ENCODE data around the gene NME8. TPM values are rescaled to one million over a fixed set of nuclear protein-coding genes. Genes with fewer than 3 reads are reported as not detected.
A peak's percentile ranks its signal among the peaks of the same experiment; 100 is the strongest.

The NME8 gene
- total and polyA plus RNA-seq, 2 donors: not detected

DNA sequence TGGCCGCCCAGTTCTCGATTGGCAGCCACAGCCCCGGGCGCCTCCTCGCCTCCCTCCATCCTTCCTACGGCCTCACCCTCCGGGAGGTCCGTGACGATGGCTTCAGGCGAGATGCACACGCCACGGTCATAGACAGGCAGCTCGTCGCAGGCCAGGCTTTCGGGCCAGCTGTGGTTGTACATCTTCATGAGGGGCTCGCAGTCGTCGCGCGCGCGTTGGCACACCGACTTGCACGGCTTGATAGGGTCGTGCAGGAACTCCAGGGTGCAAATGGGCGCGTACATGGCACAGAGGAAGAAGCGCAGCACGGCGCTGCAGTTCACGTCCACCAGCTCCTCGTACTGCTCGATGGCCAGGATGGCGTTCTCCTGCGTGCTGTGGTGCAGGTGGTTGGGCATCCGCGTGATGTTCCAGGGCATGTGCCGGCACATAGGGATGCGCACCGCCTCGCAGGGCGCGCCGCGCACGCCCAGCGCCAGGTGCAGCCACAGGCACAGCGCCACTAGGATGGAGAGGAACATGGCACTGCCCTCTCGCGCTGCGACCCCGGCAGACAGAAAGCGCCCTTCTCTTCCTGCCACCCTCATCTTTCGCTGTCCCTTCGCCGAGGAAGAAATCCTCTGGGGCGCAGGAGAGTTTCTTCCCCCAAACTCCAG, 67.7 kb downstream of the NME8 start:
- H3K27ac ChIP-seq (ENCODE audit: low read depth): no peak overlapping the region
- DNase-seq (ENCODE audit: extremely low spot score): no peak

DNA sequence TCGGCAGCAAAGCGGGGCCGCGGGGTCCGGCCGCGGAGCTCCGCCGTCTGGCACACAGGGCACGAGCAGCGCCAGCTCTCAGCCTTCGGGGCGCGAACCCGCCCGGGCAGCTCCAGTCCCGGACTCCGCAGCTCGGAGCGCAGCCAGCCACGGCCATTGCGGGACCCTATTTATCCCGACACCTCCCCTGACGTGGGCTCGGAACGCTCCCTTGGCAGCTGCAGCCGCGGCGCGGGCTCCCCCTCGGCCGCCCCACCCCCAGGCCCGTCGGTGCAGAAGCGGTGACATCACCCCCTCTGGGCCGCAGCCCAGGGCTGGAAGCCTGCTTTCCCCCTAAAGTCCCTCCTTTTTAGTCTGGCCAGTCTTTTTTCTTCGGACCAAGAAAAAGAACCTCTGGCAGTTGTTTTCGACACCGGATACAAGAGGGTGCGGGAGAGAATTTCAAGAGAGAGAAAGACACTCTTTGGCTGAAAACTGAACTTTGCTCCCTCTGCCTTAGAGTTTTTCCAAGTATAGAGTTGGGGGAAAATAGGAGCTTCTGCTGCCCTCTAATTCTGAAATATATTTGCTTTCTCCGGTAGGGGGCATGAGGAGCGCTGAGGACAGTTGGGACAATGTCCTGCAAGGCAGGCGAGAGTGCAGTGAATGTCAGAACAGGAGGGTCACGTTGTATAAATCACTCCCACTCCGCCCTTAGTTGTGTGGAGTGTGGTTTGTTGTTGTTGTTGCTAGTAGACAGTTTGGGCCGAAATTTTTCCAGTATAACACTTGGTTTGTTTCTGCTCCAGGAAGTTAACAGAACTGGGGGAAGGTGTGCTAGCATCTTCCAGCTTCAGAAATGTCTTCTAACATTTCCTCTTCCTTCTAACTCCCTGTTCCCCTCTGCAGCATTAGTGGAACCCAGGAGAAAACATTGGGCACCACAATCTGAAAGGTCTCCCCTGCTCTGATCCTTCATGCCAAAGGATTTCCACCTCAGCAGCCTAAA, 68.6 kb downstream of the NME8 start, which contains the start of gene SFRP4:
TSS of gene SFRP4 (minus strand) at position 145 of the 988 bp plus-strand sequence. CDS start 280 bp downstream, outside the sequence.
- WGBS: under 1% methylated on average over 46 of the region's 46 CpGs
- no peaks in the 10 kb centered on the region for H3K36me3 ChIP-seq (ENCODE audit: insufficient read depth)
- peak within 1 kb of the TSS; percentile 26 for H3K4me3 ChIP-seq (ENCODE audit: low read depth, low read length)
- no peak within 1 kb of the TSS for H3K27ac ChIP-seq (ENCODE audit: low read depth)
- DNase-seq (ENCODE audit: extremely low spot score): no peak
- H3K4me1 ChIP-seq (ENCODE audit: insufficient read depth): peaks cover 1% of the 10 kb centered on the region

More for the DNA sequence above, 67.7 kb downstream of the NME8 start:
- peak overlapping the region; percentile 26 for H3K4me3 ChIP-seq (ENCODE audit: low read depth, low read length)
- no peaks in the 10 kb centered on the region for H3K36me3 ChIP-seq (ENCODE audit: insufficient read depth)
- 5% methylated on average over 57 of the region's 57 CpGs for WGBS
- peaks cover 1% of the 10 kb centered on the region for H3K4me1 ChIP-seq (ENCODE audit: insufficient read depth)

DNA sequence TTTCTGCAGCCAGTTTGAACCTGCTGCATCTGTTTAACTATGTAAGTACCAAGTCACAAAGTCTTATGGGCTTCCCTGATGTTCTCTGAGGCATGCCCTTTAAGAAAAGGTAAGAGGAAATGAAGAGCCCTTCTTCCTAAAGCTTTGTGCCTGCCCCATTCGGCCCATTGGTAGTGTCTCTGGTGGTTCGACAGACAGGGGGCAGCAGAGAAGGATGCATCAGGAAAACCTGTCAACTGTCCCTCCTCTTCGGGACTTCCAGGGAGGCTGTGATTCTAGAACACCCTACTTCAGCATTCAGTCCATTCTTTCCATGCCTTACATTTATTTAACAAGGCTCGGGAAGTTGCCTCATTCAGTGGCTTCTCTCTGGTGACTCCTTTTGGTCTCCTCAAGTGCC, 70.1 kb downstream of the NME8 start:
- no peak for DNase-seq (ENCODE audit: extremely low spot score)
- WGBS: 57% methylated on average over 4 of the region's 4 CpGs
- Histone ChIP-seq H3K4me3 (ENCODE audit: low read depth, low read length) (no peak overlapping the region), H3K4me1 (ENCODE audit: insufficient read depth) (peaks cover 1% of the 10 kb centered on the region), H3K27ac (ENCODE audit: low read depth) (no peak overlapping the region), H3K36me3 (ENCODE audit: insufficient read depth) (no peaks in the 10 kb centered on the region)

DNA sequence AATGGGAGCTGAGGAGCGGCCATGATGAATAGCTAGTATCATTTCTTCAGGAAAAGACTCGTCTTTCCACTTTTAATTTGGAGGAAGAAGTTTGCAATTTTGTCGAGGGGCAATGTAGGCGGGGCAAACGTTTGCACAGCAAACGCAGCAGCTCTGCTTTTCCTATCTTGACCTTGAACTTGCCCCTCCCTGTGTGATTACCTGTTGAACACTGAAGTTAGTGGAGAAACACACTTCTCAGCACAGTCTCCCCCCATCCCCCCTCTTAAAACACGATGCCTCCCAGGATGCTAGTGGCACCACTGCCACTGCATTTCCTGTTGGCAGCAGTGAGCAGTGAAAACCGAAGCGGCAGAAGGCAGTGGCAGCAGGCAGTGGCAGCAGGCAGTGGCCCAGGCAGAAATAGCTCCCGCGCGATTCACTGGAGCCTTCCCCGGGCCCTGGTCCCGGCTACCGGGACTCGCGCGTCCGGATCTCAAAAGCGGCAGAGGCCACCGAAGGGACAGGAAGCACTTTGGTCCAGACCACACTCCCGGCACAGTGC, 72.0 kb downstream of the NME8 start, which contains the start of gene EPDR1:
TSS of gene EPDR1 (plus strand) at position 336 of the 544 bp plus-strand sequence. CDS start 300 bp downstream, outside the sequence.
- DNase-seq (ENCODE audit: extremely low spot score): no peak
- H3K4me1 ChIP-seq (ENCODE audit: insufficient read depth): peaks cover 1% of the 10 kb centered on the region

DNA sequence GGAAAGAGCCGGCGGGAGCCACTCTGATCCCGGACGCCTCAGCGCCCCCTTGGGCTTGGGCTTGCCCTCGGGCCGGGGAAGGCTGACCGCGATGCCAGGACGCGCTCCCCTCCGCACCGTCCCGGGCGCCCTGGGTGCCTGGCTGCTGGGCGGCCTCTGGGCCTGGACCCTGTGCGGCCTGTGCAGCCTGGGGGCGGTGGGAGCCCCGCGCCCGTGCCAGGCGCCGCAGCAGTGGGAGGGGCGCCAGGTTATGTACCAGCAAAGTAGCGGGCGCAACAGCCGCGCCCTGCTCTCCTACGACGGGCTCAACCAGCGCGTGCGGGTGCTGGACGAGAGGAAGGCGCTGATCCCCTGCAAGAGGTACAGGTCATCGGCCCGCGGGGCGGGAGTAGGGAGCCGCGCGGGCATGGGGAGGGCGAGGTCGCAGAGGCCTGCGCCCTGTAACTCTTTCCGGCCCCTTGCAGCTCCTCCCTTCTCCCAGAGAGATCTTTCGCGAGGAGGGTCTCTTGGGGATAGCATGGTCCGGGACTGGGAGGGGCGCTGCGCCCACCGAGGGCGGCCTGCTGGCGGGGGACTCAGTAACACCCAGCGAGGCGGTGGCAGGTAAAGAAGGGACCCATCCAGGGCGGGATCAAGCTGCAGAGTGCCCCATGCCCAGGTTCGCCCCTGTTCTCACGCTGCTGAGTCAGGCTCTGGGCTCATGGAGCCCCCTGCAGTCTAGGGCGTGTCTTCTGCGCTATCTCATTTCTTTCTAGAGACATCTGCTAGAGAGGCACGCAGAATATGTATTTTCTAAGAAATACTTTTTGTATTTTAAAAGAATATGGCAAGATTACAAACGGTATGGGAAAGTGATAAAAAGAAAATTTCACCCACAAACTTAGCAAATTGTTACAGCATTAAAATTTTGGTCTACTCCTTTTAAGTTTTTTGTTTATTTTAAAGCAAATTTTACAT, 72.7 kb downstream of the NME8 start:
- H3K4me3 ChIP-seq (ENCODE audit: low read depth, low read length): peak overlapping the region; percentile 54
- WGBS: 2% methylated on average over 63 of the region's 63 CpGs
- DNase-seq (ENCODE audit: extremely low spot score): no peak
- peaks cover under 1% of the 10 kb centered on the region for H3K36me3 ChIP-seq (ENCODE audit: insufficient read depth)
- H3K27ac ChIP-seq (ENCODE audit: low read depth): no peak overlapping the region
- H3K4me1 ChIP-seq (ENCODE audit: insufficient read depth): peaks cover 1% of the 10 kb centered on the region

More for the DNA sequence above, 72.0 kb downstream of the NME8 start, which contains the start of gene EPDR1:
- Histone ChIP-seq H3K36me3 (ENCODE audit: insufficient read depth) (no peaks in the 10 kb centered on the region), H3K27ac (ENCODE audit: low read depth) (no peak within 1 kb of the TSS), H3K4me3 (ENCODE audit: low read depth, low read length) (peak within 1 kb of the TSS; percentile 54)
- WGBS: 17% methylated on average over 22 of the region's 22 CpGs

DNA sequence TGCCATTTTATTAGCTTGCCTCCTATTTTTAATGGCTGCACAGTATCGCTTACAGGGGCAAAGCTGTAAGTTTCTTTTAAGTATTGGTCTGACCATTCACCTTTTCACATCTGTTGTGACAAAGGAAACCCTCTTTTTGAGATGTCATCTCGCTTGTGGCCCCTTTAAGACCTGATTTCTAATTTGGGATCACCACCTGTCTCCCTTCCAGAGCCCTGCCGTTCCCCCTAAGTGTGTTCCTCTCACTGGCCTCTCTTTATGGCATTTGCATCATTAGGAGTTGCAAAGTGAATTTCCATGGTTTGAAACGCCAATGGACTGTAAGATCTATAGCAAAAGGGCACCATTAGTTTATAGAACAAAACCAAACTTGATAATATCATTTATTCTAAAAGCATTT, 73.5 kb downstream of the NME8 start:
- no peak overlapping the region for H3K4me3 ChIP-seq (ENCODE audit: low read depth, low read length)
- peaks cover 2% of the 10 kb centered on the region for H3K36me3 ChIP-seq (ENCODE audit: insufficient read depth)
- 70% methylated on average over 4 of the region's 4 CpGs for WGBS
- no peaks in the 10 kb centered on the region for H3K4me1 ChIP-seq (ENCODE audit: insufficient read depth)
- no peak overlapping the region for H3K27ac ChIP-seq (ENCODE audit: low read depth)
- DNase-seq (ENCODE audit: extremely low spot score): no peak

DNA sequence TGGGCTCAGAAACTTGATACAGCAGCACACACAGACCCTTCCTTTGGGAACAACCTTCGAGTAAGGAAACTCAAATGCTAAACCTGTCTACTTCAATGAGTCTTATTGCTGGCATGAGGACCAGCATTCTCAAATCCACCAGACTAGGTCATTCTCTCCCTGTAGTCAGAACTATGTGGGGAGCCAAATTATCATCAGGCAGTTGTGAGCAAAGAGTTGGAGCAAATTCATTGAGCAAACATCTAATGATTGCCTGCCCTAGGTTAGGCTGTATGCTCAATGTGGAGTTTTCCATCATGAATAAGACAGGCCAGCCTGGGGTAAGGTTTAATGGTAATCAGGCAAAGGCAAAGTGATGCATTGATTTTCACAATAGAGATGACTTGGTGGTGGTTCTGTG, 75.6 kb downstream of the NME8 start:
- H3K4me1 ChIP-seq (ENCODE audit: insufficient read depth): no peaks in the 10 kb centered on the region
- H3K27ac ChIP-seq (ENCODE audit: low read depth): no peak overlapping the region
- no peak overlapping the region for H3K4me3 ChIP-seq (ENCODE audit: low read depth, low read length)
- H3K36me3 ChIP-seq (ENCODE audit: insufficient read depth): peaks cover 2% of the 10 kb centered on the region
- WGBS: 69% methylated on average over 1 of the region's 1 CpG
- DNase-seq (ENCODE audit: extremely low spot score): no peak

DNA sequence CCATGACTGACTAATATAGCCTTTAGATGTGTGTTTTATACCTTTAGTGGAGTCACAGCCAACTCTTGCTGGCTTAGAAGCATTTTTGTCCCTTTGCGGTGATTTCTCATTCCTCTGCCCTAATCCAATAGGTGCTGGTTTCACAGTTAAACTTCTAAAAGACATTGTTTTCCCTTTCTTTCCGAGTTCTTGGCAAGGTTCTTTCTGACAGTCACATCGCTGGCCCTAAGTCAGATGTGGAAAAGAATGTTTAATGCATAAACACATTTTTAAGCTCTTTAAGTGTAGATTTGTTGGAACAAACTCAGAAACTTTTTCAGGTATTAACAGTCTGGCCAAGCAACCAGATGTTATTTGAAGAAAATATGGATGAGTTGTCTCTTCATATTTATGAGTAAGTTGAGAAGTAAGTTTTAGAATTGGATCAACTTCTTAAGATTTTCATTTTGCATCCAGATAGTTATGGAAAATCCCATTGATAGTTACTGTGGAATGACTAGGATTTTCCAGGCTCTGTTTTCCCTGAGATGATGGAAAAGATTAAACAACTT, 76.2 kb downstream of the NME8 start:
- Histone ChIP-seq H3K4me1 (ENCODE audit: insufficient read depth) (no peaks in the 10 kb centered on the region), H3K36me3 (ENCODE audit: insufficient read depth) (peaks cover 2% of the 10 kb centered on the region), H3K4me3 (ENCODE audit: low read depth, low read length) (no peak overlapping the region), H3K27ac (ENCODE audit: low read depth) (no peak overlapping the region)
- 49% methylated on average over 3 of the region's 3 CpGs for WGBS
- DNase-seq (ENCODE audit: extremely low spot score): no peak

DNA sequence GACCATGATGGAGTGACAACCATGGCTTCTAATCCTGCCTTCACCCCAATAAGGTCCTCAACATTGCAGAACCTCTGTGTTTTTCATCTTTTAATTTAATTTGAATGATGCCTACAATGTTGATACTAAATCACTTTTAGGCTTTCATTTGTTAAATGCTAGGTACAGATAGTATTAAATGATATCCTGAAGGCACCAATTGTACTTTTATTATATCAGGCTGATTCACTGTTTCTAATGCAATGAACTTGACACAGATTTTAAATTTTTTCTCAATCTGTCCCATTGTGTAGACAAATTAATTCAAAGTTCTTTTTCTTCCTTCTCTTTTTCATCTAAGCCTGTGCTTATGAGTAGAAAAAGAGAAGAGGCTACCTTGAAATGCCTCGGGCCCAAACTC, 77.2 kb downstream of the NME8 start:
- H3K27ac ChIP-seq (ENCODE audit: low read depth): no peak overlapping the region
- H3K4me1 ChIP-seq (ENCODE audit: insufficient read depth): no peaks in the 10 kb centered on the region
- 94% methylated on average over 1 of the region's 1 CpG for WGBS
- H3K4me3 ChIP-seq (ENCODE audit: low read depth, low read length): no peak overlapping the region
- H3K36me3 ChIP-seq (ENCODE audit: insufficient read depth): peaks cover 2% of the 10 kb centered on the region
- no peak for DNase-seq (ENCODE audit: extremely low spot score)

DNA sequence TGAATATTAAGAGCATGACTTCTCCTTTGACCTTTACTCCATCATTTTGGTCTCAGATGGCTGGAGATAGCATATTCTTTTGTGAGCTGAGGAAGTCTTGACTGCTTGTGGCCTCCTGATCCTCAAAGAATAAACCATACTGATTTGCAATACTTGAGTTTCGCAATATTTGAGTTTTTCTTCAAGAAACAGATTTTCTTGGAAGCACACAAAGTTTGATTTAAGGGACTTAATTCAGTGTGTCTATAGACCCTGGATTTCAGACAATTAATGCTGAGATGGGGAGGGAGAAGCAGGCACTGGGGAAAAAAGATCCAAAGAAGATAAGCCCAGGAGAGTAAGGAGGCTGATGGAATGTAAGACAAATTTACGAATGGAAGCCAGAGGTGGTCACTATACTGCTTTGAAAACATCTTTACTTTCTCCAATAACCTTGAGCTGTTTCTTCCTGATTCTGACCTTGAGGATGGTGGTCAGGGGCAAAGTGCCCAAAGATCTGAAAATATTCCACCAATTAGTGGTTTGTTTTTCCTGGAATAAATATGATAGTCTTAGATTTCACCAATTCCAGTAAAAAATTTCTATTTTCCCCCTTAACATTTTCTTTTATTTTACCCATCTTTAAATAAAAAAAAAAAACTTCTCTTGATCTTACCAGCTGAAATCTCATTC, 79.5 kb downstream of the NME8 start:
- DNase-seq (ENCODE audit: extremely low spot score): no peak
- H3K36me3 ChIP-seq (ENCODE audit: insufficient read depth): peaks cover 2% of the 10 kb centered on the region
- no peaks in the 10 kb centered on the region for H3K4me1 ChIP-seq (ENCODE audit: insufficient read depth)
- 87% methylated on average over 2 of the region's 2 CpGs for WGBS
- no peak overlapping the region for H3K27ac ChIP-seq (ENCODE audit: low read depth)
- no peak overlapping the region for H3K4me3 ChIP-seq (ENCODE audit: low read depth, low read length)

DNA sequence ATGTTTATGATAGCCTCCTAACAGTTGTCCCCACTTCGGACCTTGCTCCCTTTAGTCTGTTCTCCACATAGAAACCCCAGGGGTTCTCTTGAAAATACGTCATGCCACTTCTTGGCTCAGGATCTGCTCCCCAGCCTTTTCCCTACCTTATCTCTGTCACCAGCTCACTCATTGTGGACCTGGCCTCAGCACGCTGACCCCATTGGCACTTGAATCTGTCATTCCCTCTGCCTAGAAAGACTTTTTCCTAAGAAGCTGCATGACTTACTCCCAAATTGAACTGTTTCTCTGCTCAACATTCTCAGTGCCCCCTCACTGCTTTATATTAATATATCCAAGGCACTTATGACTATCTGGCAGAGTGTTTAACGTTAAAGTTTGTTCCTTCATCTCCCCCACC, 80.5 kb downstream of the NME8 start:
- no peak for DNase-seq (ENCODE audit: extremely low spot score)
- 85% methylated on average over 4 of the region's 4 CpGs for WGBS
- no peak overlapping the region for H3K27ac ChIP-seq (ENCODE audit: low read depth)
- H3K4me3 ChIP-seq (ENCODE audit: low read depth, low read length): no peak overlapping the region
- no peaks in the 10 kb centered on the region for H3K4me1 ChIP-seq (ENCODE audit: insufficient read depth)
- H3K36me3 ChIP-seq (ENCODE audit: insufficient read depth): peaks cover 2% of the 10 kb centered on the region
